ENCODE measurements around the gene NKX6-2.
"Not testable (repeated sequence)": the region's sequence is repeated elsewhere in the genome, so short reads cannot be mapped to it uniquely, and the experiment has no call there.

The NKX6-2 gene

GRCh38 chr10:132812520-132812919 is 26.6 kb upstream of the NKX6-2 start:
- DNase-seq: no peak

DNA sequence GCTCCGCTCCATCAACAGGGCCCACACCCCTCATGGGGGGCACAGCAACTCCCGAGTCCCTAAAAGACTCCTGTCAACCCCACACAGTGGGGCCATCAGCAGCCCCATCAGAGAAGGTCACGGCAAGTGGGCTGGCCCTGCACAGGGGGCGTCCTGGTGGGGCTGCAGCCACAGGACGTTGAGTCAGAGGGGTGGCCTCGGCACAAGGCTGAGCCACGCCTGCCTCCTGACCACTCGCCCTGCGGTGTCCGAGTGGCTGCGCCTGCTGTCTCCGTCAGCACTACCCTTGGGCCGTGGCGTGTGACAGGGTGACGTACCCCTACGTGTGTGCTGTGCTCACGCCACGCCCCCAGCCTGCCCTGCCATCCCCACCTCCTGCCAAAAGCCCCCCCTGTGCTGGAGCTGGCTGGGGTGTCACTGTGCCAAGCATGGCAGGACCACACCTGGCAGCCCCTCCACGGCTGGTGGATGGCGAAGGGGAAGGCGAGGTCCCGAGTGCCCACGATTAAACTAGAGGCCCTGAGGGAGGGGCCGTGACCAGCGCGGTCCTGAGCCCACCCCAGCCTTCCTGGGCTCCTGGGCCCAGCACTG is 26.0 kb upstream of the NKX6-2 start:
- DNase-seq: no peak

GRCh38 chr10:132810807-132811700 is 25.1 kb upstream of the NKX6-2 start:
- DNase-seq: no peak

DNA sequence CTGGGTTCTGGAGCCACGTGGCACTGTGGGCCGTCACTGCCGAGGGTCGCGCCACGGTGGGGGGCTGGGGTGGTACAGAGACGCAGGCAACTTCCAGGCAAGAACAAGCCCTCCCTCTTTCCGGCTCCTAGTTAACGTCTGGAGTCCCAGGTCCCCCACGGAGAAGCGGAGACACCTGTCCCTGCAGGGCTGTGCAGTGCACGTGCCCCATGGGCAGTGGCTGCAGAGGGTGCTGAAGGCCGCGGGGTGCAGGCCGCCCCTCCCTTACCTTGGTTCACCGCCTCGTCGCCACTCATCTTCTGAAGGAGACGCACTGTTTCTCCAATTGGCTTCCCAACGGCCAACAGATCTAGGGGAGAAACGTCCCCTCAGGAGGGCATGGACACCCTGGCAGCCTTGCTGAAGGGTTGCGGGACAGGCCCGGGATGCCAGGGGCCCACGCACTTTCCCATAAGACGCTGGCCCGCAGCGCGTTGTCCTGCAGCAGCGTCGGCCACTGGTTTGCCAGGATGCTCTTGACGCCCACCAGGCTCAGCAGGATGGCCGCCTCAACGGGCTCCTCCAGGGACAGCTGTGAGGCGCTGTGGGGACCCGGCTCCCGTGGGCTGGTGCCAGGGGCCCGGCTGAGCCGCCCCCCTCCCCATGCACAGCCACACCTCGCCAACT is 24.3 kb upstream of the NKX6-2 start:
- no peak for DNase-seq

DNA sequence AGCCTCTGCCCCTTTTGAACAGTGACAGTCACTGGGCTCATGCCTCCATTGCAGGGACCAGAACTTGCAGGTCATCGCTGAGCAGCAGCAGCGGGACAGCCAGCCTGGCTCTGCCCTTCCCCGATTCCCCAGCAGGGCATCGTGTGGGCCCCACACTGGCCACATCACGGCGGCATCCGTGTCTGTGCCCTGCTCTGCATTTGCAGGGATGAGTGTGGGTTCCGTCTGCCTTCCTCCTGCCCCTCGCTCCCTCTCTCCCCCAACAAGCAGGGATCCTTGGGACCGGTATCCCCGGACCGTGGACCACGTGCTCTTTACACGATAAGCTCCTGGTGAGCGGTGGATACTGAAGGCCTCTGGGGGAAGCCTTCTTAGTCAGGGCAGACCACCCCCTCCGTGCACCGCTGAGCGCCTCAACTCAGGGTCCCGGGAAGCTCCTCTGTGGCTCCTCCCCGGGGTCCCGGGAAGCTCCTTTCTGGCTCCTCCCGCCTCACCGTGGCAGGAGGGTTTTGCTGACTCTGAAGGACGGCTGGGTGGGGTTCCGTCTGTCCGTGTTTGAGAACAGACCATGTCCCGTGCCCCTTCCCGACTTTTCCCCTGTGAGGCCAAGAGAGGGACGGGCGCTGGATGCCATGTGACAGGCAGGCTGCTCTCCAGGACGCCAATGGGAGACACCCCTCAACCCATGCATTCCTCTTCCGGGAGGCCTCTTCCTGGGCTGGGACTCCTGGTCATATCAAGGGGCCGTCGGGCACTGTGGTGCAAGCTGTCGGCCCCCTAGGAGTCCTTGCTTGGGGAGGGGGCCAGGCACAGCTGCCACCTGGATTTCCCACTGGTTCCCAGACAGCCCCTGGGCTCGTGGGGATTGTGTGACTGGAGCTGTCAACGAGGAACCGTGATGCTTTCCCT is 23.5 kb upstream of the NKX6-2 start:
- DNase-seq: no peak

DNA sequence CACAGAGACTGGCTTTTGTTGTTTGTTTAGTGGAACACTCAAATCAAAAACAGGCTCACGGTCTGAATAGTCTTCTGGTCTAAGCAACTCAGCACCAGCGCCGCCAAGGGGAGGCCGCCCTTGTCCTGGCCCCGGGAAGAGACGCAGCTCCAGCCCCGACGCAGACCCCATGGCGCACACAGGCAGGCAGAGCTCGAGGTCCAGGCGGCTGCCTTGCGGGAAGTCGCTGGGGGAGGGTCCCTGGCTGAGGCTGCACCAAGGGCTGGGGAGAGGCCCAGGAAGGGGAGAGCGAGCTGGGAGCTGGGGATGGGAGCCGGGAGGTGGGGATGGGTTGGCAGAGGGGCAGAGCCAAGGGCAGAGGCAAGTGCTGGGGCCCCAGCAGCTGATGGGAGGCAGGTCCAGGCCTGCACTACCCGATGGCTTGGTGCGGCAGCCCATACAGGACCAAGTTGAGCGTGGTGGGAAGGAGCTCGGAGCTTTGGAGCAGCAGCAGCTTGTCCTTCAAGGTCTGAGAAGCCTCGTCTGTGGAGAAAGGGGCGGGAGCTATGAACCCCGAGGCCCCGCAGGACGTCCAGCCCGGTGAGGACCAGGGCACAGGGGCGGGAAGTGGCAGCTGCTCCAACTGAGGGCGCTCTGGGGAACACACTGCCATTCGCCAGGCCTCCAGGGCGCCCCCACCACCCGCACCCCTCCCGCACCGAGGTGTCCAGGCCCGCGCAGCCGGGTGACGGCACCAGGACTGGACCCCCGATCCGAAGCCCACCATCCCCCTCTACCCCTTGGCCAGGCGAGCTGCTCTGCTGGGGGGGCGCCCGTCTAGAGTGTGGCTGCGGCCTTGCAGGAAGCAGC is 22.7 kb upstream of the NKX6-2 start:
- DNase-seq: no peak

- no peak for DNase-seq
Observed at GRCh38 chr10:132807621-132808049, 21.7 kb upstream of the NKX6-2 start.

- DNase-seq: no peak
Observed at GRCh38 chr10:132806561-132807003, 20.6 kb upstream of the NKX6-2 start.

DNA sequence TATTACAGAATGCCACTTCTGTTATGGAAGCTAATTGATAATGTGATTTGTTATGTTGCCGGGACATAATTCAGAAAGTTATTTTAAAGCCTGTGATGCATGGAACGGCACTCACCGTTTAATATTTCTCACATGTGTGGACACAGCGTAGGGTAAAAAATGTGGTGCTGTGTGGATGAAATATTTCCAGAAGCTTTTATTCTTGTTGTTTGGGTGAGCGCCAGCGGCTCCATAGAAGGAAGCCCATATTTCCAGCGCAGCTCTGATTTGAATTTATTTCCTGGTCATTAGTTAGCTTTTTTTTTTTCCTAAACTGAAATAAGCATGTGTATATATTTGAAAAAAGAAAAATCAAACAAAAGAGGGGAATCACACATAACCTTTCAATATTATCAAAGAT is 20.2 kb upstream of the NKX6-2 start:
- no peak for DNase-seq

DNA sequence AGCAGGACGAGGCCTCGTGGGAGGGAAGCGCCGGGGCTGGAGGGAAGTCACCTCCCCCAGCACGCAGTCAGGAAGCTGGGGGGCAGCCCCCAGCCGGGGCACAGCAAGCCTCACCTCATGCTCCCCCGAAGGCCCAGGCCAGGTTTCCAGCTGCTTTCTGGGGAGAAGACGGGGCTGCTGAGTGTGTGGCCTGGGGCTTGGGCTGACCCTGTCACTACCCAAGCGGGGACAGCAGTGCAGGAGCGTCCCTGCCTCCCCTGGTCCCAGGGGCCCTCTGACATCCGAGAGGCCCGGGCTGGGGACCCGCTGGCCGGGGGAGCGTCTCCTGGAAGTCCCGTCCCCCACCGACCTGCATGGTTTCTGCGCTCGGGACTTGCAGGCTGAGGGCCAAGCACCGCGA is 19.7 kb upstream of the NKX6-2 start:
- no peak for DNase-seq

DNA sequence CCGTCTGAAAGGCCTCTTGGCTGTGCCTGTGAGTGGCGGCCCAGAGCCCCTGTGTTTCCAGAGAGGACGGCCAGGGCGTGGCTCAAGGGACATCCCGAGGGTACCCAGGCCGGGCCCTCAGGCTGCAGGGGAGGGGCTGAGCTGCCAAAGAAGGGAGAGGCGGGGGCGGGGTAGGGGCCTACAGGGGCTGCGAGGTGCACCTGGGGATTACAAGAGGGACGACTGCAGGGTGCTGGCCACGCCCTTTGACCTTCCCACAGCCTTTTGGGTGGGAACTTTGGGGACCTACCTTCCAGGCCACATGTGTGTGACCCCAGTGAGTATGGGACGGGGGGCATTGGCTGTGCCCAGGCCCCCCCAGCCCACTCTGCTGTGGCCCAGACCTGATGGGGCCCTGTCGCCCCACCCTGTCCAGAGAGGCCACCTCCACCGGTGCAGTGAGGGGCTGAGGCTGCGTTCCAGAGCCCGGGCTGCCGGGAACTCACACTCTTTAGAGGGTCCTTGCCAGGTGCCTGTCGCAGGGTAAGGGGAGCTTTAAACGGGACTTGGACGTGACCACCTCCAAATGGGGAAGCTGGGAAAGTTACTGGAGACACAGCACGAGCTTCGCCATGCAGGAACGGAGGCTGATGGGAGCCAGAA is 19.0 kb upstream of the NKX6-2 start:
- no peak for DNase-seq

- no peak for DNase-seq
Observed at GRCh38 chr10:132804287-132804686, 18.3 kb upstream of the NKX6-2 start.

DNA sequence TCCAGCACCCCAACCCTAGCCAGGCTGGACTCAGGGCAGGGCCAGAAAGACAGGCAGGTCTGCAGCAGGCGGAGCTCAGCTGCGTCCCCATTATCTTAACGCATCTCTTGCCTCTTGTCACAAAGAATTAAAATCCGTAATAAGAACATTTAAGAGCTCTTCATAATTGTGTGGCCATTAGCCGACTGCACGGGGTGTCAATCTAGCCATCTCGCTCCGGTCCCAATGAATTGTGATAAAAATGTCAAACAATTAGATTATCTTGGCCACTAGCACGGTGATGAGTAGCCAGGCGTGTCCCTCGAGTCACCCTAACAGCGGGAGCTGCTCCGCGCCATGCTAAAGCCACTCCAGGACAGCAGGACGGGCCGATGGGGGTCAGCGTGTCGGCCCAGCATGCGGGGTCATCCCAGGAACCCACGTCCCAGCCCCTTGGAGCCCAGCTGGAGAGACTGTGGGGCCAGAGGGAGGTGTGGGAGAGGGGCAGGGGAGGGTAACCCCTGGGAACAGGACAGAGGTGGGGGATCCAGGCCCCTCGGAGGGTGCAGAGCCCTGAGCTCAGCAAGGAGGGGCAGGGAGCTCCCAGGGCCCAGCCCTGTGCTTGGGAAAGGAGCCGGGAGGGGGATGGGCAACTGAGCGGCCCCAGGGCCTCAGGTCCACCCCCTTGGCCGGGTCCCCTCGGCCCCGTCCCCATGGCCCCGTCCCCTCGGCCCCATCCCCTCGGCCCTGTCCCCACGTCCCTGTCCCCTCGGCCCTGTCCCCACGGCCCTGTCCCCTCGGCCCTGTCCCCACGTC is 17.7 kb upstream of the NKX6-2 start:
- DNase-seq: no peak

- no peak for DNase-seq
Observed at GRCh38 chr10:132802694-132803320, 16.9 kb upstream of the NKX6-2 start.

DNA sequence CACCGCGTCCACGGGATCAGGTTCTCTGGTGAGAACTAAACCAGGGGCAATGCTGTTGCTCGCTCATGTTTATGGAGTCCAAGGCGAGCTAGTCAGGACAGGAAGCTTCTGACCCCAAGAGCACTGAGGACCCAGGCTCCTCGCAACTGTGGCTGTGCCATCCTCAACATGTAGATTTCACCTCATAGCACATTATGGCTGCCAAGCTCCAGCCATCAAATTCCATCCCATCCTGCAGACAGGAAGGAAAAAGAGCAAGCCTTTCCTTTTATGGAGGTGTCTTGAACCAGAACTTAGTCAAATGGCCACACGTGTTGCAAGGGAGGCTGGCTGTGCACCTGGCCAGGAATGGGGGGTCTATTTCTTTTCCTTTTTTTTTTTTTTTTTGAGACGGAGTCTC is 16.1 kb upstream of the NKX6-2 start:
- no peak for DNase-seq

DNA sequence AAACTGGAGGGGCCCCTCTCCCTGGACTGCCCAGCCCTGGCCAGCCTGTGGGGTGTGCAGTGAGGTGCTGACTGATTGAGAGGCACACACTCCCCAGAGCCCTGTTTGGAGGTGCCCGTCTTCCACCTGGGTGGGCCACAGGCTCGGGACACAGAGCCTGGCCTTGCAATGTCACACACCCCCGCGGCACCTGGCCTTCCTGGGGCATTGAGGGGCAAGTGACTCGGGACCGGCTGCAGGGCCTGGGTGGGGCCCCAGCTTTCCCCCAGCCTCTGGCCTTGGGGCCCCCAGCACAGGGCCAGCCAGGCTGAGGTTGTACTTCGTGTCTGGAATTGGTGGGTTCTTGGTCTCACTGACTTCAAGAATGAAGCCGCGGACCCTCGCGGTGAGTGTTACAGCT is 13.9 kb upstream of the NKX6-2 start:
- no peak for DNase-seq

DNA sequence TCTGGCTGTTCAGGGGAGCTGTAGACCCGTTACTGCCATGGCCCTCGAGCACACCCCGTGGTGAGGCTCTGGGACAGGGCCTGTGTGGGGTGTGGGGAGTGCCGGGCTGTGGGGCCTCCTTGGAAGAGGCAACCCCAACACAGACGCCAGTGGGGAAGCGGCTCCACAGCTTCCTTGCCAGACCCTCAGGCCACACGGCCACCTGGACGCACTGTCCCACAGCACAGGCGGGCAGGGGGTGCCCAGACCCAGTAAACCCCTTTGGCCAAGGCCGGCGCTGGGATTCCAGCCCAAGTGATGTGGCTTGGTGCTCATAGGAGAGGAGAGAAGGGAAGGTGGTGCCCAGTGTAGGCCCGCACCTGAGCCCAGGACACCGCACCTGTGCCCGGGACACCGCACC is 12.9 kb upstream of the NKX6-2 start:
- no peak for DNase-seq

DNA sequence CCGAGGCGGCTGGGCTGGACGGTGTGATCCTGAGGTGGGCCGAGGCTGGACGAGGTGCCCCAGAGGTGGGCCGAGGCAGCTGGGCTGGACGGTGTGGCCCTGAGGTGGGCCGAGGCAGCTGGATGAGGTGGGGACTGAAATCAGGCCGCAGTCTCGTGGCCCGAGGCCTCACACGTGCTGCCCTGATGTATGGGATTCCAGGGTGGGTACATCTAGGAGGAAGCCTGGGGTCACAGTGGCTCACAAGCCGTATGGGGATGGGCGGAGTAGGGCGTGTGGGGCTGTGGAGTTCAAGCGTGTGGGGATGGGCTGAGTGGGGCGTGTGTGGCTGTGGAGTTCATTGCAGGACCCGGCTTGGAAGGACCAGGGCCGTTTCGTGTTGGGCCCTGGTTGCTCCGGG is 12.5 kb upstream of the NKX6-2 start:
- DNase-seq: no peak

- DNase-seq: not testable (repeated sequence)
Observed at GRCh38 chr10:132797986-132798385, 12.0 kb upstream of the NKX6-2 start.

- no peak for DNase-seq
Observed at GRCh38 chr10:132796846-132797245, 10.9 kb upstream of the NKX6-2 start.

All from cerebellar nuclear complex (tissue), 1 donor.